Left lobe of liver (tissue), 2 donors: Measurements from ENCODE around the gene ENG. TPM values are rescaled to one million over a fixed set of nuclear protein-coding genes. Genes with fewer than 3 reads are reported as not detected.

Experiments
- ATAC-seq: fragments of 200-7000 bp; cut with Tn5 transposase; one replicate; pipeline ENCODE4 v1.9.1; 2020; ENCODE audit warnings: mild to moderate bottlenecking, moderate library complexity
- DNase-seq: peaks from one replicate; pipeline ENCODE4 v3.0.0-alpha.2; 2020; ENCODE audit warnings: low spot score
- total RNA-seq: library from RNA; stranded (reverse); gene quantifications from one replicate; pipeline ENCODE4 v1.2.1, GENCODE V29; 2021
- donor health status: DM: no; HTN: no; CAD: no; lungs with moderate emphysema.
- donor health status: DM: no; HTN: yes; CAD: no.

ENG gene
- total RNA-seq, 1 donor from 2014 or later, result 34.1 TPM

DNA sequence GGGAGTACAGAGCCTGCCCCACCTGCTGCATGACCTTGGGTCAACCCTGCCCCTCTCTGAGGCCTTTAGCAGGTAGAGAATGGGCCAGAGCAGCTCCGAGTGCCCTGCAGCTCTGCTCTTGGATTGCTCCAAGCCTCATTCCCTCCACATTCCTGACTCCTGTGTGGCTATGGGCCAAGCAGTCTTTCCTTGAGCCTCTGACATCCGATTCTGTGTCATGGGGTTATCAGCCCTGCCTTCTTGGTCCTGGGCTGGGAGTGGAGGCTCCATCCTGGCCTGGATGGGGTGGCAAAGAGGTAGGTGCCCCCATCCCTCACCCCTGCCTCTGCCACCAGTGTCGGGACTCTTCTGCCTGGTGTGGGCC lies 38.1 kb downstream of the ENG start:
- no peak for DNase-seq
- peak; percentile 1 for ATAC-seq

DNA sequence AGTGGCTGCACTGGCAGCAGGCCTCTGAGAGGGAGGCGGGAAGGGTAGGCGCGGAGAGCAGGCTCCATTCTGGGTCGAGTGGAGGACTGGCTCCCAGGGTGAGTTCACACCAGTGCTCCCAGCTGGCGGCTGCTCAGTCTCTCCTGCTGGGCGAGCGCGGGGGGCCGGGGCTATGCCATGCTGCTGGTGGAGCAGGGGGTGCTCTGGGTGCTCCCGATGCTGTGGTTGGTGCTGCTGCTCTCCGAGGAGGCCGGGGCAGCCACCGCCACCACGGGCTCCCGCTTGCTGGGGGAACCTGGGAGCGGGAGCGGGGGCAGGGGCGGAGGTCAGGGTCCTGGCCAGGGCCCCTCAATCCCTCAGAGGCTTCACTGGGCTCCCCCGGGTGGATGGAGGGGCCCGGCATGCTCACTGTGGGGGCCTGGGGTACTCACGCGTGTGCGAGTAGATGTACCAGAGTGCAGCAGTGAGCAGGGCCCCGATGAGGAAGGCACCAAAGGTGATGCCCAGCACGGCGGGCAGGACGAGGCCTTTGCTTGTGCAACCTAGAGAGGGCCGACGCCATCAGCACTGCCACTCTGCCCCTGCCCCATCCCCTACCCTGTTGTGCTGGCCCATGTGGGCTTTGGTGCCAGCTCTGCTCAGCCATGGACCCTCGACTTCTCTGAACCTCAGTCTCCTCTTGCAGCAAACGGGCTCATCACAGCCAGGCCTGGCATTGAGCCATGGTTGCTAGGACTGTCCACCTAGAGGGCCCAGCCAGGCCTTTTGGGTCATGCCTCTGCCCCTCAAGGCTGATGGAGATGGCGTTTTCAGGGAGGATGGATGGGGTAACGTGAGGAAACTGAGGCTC lies 38.7 kb downstream of the ENG start:
- DNase-seq (no peak), ATAC-seq (peak; percentile 1)

DNA sequence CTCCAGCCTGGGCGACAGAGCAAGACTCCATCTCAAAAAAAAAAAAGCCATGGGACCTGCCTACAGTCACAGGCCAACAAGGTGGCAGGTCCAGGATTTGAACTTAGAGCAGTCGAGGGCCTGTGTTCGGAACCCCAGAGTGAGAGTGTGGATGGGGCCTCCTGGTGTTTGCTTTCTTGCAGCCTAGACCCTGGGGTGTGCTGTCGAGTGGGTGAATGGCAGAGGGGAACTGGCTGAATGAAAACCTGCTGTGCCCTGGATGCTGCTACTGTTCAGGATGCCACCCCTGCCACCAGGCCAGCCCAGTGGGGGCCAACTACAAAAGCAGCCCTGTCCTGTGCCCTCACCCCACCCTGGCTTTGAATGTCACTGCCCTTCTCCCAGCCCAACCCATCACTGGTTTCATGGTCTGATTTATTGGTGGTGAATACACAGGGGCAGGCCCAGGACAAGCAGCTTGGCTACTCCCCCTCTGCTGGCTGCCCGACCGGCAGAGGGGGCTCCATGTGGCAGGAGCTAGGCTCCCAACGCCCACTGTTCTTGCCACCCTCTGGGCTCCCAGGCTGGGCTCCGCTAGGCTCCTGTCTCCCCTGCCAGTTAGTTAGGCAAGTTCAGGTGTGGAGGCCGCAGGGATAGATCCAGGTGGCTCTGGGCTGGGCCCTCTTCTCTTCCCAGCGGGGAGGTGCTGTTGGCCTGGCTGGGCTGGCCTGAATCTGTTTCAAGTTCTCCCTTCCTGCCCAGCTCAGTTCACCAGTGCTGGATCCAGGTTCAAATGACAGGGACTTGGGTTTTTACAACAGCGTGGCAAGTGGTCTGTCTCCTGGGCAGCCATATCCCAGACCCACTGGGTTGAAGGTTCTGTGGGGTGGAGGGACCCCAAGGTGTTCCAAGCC lies 39.6 kb downstream of the ENG start:
- ATAC-seq (no peak), DNase-seq (no peak)

DNA sequence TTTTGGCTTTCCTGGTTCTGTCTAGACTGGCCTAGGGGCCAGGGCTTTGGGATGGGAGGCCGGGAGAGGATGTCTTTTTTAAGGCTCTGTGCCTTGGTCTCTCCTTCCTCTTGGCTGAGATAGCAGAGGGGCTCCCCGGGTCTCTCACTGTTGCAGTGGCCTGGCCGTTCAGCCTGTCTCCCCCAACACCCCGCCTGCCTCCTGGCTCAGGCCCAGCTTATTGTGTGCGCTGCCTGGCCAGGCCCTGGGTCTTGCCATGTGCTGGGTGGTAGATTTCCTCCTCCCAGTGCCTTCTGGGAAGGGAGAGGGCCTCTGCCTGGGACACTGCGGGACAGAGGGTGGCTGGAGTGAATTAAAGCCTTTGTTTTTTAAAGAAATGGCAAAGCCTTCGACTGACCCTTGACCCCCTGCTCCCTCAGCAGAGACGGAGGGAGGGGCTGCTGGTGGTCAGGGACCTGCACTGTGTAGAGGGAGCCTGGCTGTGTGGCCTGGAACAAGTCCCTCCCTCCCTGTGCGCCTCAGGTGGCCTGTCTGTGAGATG lies 40.7 kb downstream of the ENG start:
- no peak for DNase-seq
- no peak for ATAC-seq

DNA sequence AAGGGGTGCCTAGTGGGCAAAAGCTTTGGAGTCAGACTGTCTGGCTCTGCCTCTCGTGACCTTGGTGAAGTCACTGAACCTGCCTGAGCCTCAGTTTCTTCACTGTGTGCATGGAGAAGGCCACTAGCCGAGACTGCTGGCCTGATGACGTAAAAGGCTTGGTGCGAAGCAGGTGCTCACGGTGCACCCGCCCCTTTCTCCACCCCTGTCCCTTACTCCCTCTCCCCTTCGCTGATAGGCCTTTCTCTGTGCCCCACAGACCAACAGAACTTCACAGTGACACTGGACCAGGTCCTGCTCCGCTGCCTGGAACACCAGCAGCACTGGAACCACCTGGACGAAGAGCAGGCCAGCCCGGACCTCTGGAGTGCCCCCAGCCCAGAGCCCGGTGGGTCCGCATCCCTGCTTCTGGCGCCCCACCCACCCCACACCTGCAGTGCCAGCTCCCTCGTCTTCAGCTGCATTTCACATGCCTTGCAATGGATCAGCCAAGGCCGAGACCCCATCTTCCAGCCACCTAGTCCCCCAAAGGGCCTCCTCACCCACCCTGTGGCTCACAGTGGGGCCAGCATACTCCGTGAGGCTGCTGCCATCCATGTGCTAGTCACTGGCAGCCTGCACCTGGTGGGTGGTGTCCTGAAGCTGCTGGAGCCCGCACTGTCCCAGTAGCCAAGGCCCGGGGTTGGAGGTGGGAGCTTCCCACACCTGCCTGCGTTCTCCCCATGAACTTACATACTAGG lies 41.4 kb downstream of the ENG start:
- DNase-seq (no peak), ATAC-seq (no peak)

DNA sequence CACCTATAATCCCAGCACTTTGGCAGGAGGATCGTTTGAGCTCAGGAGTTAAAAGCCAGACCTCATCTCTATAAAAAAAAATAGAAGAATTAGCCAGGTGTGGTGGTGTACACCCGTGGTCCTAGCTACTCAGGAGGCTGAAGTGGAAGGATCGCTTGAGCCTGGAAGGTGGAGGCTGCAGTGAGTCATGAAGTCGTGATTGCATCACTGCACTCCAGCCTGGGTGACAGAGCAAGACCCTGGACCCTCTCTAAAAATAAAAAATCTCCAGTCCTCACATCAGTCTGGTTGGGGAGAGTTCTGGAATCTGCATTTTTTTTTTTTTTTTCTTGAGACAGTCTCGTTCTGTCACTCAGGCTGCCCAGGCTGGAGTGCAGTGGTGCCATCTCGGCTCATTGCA lies 42.4 kb downstream of the ENG start:
- no peak for ATAC-seq
- no peak for DNase-seq

DNA sequence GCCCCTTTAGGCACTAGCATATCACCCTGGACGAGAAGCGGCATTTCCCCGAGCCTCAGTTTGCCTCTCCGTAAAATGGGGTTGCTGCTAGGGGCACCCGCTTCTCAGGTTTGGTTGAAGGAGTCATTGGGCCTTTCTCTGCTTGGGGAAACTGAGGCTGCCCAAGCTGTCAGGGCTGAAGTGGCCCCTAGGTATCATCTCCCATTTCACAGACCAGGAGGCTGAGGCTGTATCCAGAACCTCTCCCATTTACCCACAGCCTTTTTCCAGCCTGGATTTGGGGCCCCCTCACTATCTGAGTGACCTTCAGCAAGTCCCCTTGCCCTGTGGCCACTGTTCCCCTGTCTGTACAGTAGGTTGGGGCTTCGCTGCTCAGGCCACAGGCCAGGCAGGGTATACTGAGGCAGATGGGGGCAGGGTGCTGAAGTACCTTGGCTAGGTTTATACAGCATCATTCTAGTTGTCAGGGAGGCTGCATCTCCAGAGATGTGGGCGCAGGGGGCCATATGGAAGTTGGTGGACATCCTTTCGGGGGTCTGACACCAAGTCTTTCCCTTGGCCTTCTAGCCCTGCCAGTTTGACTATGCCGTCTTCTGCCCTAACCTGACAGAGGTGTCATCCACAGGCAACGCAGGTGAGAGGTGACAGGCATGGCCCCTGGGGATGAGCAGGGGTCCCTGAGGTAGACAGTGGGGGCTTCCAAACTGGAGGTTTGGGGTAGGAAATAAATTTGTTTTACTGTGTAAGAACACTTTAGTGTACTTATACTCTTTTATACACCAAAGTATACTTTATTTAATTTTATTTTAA lies 43.9 kb downstream of the ENG start:
- DNase-seq, result no peak
- ATAC-seq, result no peak

DNA sequence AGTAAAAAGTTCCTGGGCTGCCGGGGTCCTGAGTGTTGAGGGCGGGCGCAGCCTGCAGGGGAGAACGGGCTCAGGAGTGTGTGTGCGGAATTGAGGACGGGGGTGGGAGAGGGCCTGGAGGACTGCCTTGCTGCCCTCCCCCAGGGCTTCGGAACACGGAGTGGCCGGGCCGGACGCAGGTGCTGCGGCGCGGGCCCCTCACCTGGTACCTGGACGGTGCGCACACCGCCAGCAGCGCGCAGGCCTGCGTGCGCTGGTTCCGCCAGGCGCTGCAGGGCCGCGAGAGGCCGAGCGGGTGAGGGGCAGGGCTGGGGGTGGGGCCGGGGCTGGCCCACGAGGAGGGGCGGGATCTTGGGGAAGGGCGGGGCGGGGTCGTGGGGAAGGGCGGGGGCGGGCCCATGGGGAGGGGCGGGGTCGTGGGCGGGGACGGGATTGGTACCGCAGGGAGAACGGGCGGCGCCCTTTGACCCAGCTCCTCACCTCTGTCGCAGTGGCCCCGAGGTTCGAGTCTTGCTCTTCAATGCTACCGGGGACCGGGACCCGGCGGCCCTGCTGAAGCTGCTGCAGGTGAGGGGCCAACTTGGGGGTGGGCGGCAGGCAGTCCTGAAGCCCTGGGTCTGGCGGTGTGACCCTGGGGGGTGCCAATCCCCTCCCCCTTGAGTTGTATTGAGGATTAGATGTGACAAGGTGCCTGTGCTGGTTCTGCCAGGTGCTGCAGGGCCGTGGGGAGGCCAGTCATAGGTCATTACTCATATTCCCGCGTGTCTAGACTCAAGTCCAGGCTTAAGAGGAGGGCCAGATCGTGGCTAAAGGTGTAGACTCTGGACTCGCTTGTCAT lies 44.7 kb downstream of the ENG start:
- DNase-seq (peak; percentile 70), ATAC-seq (peak; percentile 87)

DNA sequence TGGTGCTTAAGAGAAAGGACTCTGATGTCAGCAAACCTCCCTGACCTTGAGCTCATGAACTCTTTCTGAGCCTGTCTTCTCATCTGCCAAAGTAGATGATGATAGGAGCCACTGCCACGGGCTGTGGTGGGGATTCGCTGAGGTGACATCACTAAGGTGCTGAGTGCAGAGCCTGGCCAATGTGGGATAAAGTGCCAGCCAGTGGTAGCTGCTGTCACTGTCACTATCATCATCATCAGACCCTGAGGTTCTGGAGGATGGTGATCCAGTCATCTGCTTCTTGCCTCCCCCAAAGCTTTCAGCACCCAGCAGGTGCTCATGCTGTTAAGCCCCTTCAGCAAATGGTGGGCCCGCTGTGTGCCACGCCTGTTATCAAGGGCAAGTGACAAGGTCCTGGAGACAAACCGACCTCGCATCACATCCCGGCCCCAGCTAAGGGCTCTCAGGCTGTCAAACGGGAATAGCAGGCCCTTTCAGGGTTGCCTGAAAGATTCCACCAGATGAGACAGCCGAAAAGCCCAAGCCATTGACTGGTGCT lies 45.4 kb downstream of the ENG start:
- DNase-seq (no peak), ATAC-seq (no peak)

DNA sequence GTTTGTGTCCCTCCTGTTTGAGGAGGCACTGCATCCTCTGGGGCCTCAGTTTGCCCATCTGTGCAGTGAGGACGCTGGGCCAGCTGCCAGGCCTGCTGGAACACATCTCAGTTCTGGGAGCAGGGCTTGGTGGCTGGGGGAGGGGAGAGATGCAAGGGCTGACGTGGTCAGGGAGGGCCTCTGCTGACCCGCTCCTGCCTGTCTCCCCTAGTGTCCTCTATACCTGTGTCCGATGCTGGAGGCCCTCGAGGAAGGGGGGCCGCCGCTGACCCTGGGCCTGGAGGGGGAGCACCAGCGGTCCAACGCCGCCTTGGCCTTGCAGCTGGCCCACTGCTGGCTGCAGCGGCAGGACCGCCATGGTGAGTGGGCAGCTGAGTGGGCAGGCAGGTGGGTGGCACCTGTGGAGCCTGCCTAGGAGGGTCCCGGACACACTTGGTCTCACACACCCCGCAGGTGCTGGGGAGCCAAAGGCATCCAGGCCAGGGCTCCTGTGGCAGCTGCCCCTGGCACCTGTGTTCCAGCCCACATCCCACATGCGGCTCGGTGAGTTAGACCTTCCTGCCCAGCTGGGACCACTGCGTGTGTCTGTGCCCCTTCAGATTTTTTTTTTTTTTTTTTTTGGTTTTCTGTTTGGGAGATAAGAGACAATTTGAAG lies 46.0 kb downstream of the ENG start:
- no peak for DNase-seq
- ATAC-seq, result no peak

DNA sequence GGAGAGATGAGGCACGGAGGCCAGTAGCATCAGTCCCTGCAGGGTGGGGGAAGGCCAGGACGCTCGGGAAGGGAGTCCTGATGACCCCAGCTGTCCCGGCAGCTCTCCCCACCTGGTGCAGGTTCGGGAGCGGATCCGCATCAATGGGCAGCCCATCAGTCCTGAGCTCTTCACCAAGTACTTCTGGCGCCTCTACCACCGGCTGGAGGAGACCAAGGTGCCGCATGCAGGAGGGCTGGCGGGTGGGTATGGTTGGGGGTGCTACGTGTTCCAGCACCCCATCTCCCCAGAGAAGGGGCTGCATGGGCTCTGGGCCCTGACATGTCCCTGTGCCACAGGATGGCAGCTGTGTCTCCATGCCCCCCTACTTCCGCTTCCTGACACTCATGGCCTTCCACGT lies 47.6 kb downstream of the ENG start:
- DNase-seq, result no peak
- ATAC-seq, result no peak

DNA sequence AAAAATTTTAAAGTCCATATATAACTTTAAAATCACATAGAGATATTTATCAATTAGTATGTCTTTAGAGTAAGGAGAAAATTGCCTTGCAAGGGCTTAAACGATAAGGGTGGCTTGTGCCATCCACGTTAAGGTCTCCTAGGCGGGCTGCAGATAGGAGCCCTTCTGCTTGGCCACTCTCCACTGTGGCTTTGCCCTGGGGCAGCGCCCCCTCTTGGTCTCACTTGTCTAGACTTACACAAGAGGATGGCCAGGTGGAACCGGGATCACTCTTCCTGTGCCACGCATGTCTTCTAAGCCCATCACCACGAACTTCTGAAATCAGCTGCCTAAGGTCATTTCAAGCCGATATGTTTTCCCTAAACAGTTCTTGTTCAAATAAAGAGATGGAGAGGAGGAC lies 48.8 kb downstream of the ENG start:
- DNase-seq (no peak), ATAC-seq (no peak)

DNA sequence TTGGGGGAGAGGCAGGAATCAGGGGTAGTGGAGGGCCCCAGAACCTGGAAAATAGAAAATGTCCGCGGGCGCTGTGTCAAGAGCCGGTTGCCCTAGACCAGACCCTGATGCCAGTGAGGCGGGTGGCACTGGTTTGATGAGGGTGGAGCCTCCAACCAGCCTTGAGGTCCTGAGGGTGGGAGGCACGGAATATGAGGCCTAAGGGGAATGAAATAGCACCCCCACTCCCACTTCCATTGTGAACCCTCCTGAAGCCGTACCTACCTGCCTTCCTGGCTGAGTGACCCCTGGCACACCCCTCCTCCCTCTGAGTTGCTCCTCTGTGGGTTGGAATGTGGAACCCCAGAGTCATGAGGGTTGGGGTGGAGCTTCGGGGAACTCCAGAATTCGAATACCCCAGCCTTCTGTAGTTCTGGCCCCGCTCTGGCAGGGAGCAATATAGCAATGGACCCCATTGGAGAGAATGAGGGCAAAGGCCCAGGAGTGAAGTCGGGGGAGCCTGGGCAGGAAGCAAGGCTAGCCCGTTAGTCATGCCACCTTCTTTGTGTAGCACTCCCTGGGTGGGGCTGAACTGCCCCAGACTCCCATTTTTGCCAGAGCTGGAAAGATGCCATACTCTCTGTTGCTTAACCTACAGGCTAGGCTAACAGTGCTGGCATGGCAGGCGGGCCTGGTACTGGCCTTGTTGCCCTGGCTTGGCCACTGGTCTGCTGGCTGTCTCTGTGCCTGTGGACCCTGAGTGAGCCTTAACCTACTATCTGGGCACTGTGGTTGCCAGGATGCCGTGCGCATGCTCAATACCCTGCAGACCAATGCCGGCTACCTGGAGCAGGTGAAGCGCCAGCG lies 50.7 kb downstream of the ENG start:
- DNase-seq (peak; percentile 94), ATAC-seq (peak; percentile 67)

DNA sequence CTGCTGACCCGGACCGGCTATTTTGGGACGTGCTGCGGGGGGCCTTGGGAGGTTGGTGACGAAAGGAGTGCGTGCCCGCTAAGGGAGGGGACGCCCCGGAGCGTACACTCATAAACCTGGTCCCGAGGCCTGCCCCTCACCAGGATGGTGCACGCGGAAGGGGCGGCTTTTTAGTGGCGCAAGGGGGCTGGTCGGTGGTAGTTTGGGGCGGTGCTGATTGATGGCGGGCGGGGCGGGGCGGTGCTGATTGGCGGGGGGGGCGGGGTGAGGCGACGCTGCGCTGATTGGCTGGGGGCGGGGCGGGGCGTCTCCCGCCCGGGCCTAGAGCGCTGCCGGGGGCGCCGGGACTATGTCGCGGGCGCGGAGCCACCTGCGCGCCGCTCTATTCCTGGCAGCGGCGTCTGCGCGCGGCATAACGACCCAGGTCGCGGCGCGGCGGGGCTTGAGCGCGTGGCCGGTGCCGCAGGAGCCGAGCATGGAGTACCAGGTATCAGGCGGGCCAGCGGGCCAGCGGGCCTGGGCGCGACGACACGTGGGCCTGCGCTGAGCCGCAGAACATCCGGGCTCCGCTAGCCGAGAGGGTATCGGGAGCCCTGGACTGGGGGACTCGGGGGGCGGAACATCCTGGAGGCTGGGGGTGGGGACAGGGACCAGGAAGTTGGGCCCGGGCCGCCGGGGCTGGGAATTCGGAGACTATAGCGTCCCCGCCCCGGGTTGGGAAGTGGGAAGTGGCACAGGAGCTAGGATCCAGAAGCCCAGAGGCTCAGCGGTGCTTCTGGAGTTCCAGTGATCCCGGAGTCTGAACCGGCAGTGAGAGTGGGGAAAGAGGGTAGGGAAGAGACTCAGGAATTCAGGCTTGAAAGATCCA lies 51.6 kb downstream of the ENG start, which contains the start of gene FPGS:
Gene FPGS, plus strand, starts transcription at position 307 of the 868 bp plus-strand sequence. Its CDS starts 43 bp downstream, at position 350.
- ATAC-seq (peak; percentile 74), DNase-seq (peak; percentile 88)

DNA sequence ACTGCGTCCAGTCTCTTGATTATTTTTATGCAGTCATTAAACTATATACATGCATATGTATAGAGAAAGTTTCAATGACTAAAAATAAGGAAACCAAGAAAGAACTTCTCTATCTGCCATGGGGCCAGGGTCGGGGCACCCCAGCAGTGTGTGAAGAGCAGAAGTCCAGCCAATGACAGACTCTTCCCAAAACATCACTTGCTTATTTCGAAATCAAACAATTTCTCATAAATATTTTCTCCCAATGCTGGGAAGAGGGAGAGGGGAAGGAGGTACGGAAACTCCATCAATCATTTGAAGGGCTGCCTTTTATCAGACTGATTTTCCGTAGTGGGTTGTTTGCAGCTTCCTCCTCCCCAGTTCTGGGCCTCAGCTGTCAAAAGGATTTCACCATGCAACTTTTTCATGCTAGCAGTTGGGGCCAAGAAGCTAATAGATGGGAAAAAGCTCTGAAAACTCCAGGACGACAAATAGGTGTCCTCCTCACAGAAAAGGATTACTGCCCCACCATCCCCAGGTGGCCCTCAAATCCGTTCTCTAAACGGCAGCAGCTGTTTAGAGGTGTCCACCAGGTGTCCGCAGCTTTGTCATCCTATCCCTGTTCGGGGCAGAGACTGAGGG lies 52.4 kb downstream of the ENG start:
- no peak for DNase-seq
- ATAC-seq, result no peak

DNA sequence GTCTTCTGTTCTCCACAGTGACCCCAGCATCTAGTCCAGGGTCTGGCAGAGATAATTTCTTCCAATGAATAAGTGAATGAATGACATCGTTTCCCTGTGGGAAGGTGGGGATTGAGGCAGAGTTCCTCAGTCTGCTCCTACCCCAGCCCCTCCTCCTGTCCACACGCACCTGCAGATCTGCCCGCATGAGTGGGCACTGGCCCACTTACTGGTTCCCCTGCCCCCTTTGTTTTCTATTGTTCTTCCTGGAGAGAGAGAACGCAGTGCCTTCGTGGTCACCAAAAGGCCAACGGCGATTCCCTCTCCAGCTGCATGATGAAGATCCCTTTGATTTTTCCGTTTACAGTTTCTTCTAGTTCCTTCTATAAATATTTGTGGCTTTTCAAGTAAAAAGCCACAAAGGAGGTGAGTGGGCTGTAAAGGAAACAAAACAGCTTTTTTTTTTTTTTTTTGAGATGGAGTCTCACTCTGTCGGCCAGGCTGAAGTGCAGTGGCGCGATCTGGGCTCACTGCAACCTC lies 57.5 kb downstream of the ENG start:
- DNase-seq (no peak), ATAC-seq (no peak)
